Neural cell (in vitro differentiated cells): ENCODE results near the gene ESYT3.

Source experiments
- EZH2 ChIP-seq: fragments of 200-600, 300-800 bp; shearing (Covaris generic), sonication (generic); IDR thresholded peaks from 2 replicates; pipeline ENCODE4 v1.6.1; 2014; ENCODE audit warnings: antibody characterized with exemption, low read length, borderline replicate concordance, mild to moderate bottlenecking; ENCODE audit not compliant: insufficient read depth, poor library complexity, severe bottlenecking
- RAD21 ChIP-seq: fragments of 450-650 bp; conservative IDR thresholded peaks from 2 replicates; pipeline ENCODE4 v1.6.1; 2014; ENCODE audit warnings: antibody characterized with exemption, mild to moderate bottlenecking, moderate library complexity
- TAF1 ChIP-seq: IDR thresholded peaks from 2 replicates; pipeline ENCODE4 v1.6.1; 2012; ENCODE audit warnings: low read depth
- TF ChIP-seq, protein P1 (sequence below): fragments of 450-650 bp; IDR thresholded peaks from 2 replicates; pipeline ENCODE4 v1.5.1; 2014; ENCODE audit warnings: antibody characterized with exemption, mild to moderate bottlenecking, moderate library complexity; ENCODE audit not compliant: poor library complexity, severe bottlenecking
- TF ChIP-seq, protein P2 (sequence below): IDR thresholded peaks from 2 replicates; pipeline ENCODE4 v1.6.1; 2012; ENCODE audit warnings: borderline replicate concordance

DNA sequence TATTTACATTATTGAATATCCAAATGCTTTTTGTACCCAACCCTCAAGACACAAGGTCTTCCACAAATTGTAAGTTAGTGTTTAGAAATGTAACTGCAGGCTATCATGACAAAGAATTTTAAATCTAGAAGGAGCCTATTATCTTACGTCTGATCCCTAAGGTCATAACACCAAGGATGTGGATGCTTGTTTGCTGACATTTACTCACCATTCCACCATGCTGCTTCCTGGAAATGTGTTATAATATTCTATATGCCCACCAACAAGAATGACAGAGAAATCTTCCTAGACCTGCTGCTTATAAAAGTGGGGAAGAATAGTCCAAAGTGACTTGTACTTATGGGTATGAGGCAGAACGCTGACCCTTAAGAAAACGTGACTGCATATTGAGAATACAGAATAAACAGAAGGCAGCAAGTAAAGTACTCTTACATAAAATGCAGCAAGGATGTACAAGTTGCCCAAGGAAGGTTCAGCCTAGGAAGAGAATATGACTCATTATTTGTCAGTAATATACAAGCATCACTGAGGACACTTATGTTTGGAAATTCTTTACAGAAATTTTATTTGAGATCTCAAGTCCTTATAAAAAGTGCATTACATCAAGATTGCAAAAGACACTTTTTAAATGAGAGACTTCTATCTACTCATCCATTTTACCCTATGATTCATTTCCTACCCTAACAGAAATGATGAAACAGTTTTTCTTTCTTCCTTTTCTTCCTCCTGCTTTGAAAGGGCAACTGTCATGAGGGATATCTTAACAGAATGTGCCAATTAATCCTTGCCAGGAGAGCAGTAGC, 59.6 kb downstream of the ESYT3 start:
- TF ChIP-seq, protein P1, sequence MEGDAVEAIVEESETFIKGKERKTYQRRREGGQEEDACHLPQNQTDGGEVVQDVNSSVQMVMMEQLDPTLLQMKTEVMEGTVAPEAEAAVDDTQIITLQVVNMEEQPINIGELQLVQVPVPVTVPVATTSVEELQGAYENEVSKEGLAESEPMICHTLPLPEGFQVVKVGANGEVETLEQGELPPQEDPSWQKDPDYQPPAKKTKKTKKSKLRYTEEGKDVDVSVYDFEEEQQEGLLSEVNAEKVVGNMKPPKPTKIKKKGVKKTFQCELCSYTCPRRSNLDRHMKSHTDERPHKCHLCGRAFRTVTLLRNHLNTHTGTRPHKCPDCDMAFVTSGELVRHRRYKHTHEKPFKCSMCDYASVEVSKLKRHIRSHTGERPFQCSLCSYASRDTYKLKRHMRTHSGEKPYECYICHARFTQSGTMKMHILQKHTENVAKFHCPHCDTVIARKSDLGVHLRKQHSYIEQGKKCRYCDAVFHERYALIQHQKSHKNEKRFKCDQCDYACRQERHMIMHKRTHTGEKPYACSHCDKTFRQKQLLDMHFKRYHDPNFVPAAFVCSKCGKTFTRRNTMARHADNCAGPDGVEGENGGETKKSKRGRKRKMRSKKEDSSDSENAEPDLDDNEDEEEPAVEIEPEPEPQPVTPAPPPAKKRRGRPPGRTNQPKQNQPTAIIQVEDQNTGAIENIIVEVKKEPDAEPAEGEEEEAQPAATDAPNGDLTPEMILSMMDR, result no peak
- no peak for TF ChIP-seq TAF1
- TF ChIP-seq RAD21, result no peak
- no peak for TF ChIP-seq EZH2
- TF ChIP-seq, protein P2, sequence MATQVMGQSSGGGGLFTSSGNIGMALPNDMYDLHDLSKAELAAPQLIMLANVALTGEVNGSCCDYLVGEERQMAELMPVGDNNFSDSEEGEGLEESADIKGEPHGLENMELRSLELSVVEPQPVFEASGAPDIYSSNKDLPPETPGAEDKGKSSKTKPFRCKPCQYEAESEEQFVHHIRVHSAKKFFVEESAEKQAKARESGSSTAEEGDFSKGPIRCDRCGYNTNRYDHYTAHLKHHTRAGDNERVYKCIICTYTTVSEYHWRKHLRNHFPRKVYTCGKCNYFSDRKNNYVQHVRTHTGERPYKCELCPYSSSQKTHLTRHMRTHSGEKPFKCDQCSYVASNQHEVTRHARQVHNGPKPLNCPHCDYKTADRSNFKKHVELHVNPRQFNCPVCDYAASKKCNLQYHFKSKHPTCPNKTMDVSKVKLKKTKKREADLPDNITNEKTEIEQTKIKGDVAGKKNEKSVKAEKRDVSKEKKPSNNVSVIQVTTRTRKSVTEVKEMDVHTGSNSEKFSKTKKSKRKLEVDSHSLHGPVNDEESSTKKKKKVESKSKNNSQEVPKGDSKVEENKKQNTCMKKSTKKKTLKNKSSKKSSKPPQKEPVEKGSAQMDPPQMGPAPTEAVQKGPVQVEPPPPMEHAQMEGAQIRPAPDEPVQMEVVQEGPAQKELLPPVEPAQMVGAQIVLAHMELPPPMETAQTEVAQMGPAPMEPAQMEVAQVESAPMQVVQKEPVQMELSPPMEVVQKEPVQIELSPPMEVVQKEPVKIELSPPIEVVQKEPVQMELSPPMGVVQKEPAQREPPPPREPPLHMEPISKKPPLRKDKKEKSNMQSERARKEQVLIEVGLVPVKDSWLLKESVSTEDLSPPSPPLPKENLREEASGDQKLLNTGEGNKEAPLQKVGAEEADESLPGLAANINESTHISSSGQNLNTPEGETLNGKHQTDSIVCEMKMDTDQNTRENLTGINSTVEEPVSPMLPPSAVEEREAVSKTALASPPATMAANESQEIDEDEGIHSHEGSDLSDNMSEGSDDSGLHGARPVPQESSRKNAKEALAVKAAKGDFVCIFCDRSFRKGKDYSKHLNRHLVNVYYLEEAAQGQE, result no peak
